HG03575 (cell line): Measurements from ENCODE around the gene SDR42E2.
"Not testable (repeated sequence)": the region's sequence is repeated elsewhere in the genome, so short reads cannot be mapped to it uniquely, and the experiment has no call there.

ENCODE experiments used
- ATAC-seq: cut with Tn5 transposase; IDR thresholded peaks from one replicate; pipeline ENCODE4 v1.9.1; 2021; ENCODE audit not compliant: unreplicated experiment, insufficient number of reproducible peaks, low FRiP score; ENCODE audit errors: extremely low read depth

SDR42E2 gene

DNA sequence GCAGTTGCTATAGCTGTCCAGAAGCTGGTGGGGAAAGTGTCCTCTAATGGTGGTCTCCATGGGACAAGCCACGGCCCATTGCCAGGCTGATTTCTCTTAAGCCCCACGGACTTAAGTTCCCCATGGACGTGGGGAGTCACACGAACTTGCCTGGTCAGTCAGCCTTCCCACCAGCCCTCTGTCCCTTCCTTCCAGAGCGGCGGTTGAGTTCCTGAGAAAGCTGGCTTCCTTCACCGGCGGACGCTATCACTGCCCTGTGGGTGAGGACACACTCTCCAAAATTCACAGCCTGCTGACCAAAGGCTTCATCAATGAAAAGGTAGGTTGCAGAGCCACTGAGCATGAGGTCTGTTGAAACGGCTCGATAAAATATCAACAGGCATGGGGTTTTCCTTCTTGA, 10.0 kb upstream of the SDR42E2 start:
- no peak for ATAC-seq

DNA sequence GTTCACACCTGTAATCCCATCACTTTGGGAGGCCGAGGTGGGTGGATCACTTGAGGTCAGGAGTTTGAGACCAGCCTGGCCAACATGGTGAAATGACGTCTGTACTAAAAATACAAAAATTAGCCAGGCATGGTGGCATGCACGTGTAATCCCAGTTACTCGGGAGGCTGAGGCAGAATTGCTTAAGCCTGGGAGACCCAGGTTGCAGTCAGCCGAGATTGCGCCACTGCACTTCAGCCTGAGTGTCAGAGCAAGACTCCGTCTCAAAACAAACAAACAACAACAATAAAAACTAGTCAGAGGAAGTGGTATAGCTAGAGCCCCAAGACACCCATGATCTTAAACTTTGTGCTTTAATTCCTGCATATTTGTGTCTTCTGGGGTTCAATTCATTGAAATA, 9.2 kb upstream of the SDR42E2 start:
- ATAC-seq, result not testable (repeated sequence)

DNA sequence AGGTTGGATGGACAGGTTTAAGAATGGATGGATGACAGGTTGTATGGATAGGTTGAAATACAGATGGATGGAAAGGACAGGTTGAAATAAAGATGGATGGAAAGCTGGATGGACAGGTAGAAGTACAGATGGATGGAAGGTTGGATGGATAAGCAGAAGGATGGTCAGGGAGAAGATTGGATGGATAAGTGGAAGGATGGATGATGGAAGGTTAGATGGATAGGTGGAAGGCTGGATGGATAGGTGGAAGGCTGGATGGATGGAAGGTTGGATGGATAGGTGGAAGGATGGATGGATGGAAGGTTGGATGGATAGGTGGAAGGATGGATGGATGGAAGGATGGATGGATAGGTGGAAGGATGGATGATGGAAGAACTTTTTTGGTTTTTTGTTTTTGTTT, 905 bp upstream of the SDR42E2 start:
- ATAC-seq, result no peak

DNA sequence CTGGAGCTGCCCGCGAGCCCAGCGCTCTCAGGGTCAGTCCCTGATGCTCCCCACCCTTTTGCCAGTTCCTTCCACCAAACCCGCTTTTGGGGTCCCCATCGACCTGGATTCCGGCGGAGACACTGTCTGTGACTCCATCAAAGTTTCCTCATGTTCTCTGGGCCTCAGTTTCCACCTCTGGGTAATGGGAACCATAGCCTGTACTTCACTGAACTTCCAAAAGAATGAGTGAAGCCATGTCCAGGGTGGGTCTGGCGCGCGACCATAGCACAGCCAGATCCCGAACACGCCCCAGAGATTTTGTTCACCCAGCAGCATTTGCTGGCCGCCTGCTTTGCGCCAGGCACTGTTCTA, 327 bp downstream of the SDR42E2 start:
- no peak for ATAC-seq

DNA sequence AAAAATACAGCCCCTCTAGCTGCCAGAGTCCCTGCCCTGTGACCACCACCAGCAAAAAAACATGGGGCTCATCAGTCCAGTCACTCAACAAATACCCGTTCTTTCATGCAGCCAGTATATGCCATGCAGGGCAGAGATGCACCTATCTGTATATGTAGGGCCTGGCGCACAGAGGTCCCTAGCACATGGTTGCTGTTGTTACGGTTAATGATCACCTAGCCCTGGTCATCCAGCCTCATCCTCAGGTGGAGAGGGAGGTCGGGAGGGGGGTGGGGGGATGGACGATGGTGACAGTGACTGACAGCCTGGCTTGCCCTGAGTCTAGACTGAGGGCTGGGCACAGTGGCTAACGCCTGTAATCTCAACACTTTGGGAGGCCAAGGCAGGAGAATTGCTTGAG, 1.5 kb downstream of the SDR42E2 start:
- no peak for ATAC-seq

DNA sequence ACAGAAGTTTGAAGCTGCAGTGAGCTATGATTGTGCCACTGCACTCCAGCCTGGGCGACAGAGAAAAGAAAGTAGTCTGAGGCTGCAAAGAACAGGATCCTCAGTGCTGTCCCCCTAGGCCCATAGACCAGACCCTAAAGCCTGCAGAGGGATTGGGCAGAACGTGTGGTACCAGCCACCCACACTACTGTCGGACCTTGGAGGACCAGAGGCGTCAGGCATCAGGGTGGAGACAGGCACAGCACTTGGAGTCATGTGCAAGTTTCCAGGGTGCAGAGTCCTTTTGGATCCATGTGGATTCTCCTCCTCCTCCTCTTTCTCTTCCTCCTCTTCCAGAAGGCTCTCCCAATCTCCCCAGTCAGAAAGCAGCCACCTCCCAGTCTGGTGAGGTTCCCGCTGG, 2.2 kb downstream of the SDR42E2 start:
- no peak for ATAC-seq

DNA sequence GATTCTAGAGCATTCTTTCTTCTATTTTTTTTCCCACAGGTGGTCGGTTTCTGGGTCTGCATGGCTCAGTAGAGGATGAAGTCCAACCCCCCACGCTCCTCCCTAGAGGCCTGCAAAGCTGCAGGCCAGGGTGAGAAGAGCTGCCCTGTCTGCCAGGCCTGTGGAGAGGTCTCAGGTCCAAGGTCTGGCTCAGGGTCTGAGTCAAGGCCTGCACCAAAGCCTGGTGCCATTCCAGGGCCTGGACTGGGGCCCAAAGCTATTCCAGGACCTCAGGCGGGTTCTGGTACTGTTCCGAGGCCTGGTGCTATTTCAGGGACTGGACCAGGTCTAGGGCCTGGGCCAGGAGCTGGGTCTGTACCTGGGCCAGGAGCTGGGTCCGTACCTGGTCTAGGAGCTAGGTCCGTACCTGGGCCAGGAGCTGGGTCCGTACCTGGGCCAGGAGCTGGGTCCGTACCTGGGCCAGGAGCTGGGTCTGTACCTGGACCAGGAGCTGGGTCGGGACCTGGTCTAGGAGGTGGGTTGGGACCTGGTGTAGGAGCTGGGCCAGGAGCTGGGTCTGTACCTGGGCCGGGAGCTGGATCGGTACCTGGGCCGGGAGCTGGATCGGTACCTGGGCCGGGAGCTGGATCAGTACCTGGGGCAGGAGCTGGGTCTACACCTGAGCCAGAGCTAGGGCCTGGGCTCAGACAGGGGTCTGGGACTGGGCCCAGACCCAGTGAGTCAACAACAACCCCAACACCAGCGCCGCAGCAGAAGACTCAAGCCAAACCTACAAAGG, 3.4 kb downstream of the SDR42E2 start:
- no peak for ATAC-seq

DNA sequence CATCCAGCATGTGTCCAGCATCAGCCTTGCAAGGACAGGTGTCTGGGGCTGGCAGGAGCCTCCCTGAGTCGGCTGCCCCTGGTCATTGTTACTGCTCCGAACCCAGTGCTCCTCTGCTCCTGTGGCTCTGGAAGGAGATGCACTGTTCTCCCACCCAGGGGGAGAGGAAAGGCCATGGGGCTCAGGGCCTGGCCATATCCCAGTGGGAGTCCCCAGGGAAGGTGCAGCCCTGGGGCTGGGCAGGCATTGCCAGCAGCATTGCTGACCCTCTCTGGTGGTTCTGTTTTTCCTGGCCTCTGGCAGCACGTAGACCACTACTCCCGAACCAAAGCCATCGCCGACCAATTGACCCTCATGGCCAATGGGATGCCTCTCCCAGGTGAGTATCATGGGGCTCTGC, 9.6 kb downstream of the SDR42E2 start:
- no peak for ATAC-seq

DNA sequence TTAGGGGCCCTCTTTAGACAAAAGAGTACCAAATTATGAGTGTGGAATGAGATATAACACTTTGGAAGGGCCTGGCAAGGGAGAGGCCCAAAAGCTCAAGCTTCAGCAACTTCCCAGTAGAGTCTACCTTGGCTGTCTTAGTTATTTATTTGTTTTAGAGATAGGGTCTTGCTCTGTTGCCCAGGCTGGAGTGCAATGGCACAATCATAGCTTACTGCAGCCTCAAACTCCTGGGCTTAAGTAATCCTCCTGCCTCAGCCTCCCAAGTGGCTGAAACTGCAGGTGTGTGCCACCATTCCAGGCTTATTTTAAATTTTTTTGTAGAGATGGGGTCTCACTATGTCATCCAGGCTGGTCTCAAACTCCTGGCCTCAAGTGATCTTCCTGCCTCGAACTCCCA, 10.3 kb downstream of the SDR42E2 start:
- ATAC-seq, result not testable (repeated sequence)

DNA sequence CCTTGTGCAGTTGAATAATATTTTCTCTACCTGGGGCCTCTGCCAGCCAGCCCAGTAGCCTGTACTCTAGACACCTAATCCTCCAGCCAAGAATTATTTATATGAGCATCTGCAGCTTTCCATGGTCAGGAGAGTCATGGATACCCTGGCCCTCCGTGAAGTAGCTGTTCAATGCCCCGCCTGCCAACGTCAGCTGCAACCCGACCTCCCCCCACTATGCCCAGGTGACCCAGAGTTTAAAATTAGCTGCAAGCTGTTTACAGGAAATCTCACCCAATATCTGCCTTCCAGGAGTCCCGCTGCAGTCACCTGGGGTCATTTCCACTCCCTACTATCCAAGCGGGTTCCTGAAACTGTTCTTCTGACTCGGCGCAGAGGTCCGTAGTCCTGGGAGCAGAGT, 12.3 kb downstream of the SDR42E2 start:
- no peak for ATAC-seq

DNA sequence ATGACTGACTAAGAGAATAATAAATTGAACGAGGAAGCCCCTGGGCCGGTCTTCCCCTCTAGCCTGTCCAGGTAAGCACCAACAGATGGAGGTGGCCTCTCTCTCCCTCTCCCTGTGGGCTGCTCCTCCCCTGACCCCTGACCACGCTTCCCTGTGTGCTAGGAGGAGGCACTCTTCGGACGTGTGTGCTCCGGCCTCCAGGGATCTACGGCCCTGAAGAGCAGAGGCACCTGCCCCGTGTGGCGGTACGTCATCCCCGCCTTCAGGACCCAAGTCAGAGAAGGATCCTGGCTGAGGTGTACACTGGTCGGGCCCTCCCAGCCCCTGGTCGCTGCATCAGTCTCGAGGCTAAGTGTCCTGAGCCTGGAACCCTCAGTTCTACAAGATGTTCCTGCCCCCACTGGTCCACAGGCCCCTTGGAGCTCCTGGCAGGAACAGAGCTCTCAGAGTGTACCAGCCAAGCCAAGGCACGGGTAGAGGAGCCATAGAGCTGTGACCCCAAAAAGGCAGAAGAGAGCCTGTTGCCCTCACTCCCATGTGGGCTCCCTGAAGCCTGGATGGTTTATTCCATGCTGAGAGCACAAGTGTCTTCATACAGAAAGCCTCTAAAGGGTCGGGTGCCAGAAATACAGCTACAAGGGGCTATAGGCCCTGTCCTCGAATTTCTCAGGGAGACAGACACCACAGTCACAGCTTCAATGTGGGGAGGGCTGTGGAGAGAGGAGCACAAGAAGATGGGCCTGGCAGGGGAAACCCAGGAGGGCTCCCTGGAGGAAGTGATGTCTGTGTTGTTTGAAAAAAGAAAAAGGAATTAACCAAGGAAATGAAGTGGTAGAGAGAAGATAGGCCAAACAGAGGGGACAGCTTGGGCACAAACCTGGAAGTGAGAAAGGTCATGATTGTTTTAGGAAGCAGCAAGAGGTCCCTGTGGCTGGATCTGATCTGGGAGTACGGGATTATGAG, 15.9 kb downstream of the SDR42E2 start:
- no peak for ATAC-seq

DNA sequence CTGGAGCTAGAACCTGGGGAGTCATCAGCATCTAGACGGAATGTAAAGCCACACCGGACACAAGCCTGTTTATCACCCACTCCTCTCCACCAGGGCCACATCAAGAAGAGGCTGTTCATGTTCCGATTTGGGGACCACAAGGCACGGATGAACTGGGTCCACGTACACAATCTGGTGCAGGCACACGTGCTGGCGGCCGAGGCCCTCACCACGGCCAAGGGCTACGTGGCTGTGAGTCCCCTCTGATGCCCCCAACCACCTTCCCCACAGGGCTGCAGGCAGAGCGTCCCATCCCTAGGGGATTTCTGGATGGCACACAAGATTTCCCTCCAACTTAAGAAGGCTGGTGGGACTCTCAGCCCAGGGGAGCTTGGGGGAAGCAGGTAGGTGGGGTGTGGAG, 19.1 kb downstream of the SDR42E2 start:
- no peak for ATAC-seq

DNA sequence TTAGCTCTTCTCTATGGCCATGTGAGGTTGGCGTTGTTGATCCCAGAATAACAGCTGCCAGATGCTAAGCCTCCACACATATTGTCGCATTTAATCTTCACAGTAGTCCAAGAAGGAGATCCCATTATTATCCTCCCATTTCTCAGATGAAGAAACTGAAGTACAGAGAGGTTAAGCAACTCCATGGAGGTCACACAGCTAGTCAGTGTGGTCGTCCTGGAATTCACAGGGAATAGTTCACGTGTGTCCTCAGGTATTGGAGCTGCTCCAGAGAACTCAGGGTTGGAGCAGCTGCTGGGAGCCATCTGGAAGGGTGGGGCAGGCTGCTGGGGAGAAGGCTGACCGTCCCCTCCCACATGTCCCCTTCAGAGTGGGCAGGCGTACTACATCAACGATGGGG, 19.5 kb downstream of the SDR42E2 start:
- no peak for ATAC-seq

DNA sequence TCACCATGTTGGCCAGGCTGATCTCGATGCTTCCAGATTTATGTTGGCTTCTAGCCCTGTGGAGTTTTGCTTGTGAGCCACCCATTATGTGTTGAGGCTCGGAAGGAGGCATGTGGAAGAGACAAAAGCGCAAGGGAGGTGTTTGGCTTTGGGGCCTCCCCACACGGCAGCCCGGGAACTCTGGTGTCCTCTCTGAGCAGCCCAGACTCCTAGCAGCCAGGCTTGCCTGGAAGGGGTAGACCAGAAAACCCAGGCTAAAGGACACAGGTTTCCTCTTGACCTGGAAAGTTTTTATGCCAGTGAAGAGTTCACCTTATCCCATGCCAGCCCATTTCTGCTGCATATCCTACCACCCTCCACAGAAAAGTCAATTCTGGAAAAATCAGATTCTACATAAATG, 21.0 kb downstream of the SDR42E2 start:
- ATAC-seq, result no peak

DNA sequence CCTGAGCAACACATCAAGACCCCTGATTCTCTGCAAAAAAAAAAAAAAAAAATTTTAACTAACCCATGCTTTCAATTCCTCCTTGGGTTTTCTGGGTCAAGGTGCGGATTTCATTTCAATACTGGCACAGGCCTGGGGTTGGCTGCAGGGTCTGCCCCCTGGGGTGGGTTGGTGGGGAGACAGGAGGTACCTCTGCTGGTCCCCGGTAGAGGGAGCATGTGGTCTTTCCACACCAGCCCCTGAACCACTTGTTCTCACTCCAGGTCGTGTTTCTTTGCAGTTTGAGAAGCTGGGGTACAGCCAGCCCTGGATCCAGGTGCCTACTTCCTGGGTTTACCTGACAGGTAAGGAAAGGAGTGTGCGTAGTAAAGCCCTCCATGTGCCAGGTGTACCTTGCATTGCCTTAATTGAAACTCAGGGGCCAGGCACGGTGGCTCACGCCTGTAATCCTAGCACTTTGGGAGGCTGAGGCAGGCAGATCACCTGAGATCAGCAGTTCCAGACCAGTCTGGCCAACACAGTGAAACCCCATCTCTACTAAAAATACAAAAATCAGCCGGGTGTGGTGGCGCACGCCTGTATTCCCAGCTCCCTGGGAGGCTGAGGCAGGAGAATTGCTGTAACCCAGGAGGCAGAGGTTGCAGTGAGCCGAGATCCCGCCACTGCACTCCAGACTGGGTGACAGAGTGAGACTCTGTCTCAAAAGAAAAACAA, 21.8 kb downstream of the SDR42E2 start:
- ATAC-seq, result no peak

DNA sequence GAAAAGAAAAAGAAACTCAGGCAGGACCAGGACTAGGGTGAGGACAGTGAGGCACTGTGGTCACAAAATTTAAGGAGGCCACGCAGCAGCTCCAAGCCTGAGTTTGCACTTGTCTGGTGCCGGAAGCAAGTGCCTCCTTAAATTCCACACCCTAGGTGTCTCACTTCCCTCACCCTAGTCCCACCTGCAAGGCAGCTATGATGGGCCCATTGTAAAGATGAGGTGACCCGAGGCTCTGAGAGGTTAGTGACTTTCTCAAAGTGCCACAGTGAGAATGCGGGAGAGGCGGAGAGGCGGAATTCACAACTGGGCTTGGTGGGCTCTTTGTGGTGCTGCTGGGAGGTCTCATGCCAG, 22.3 kb downstream of the SDR42E2 start:
- no peak for ATAC-seq

DNA sequence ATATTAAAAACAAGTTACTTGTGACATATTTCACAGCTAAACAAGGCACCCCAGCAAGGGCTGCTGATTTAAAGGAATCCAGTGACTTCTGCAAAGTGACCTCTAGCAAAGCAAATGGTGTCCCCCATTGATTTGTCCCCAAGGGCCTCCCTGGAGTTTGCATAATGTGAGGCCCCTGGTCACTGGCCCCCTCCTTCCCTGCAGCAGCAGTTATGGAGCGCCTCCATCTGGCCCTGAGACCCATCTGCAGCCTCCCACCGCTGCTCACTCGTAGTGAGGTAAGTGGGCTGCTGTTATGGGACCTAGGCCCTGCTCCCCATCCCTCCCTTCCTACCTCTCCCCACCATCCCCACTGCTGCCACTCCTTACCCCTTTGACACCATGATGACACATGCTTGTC, 24.2 kb downstream of the SDR42E2 start:
- ATAC-seq, result no peak

DNA sequence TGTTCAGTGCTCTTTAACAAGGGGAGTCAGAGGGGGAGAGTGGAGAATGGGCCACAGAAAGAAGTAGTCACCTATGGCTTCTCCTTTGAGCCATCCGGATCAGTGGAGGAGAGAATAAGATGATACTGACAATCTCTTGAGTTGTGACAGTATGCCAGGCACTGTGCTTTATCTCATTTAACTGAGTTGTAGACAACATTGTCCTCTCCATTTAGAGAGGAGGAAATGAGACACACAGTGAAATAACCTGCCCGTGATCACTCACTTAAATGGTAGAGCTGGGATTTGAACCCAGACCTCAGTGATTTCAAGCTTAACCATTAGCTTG, 25.9 kb downstream of the SDR42E2 start:
- ATAC-seq, result no peak

DNA sequence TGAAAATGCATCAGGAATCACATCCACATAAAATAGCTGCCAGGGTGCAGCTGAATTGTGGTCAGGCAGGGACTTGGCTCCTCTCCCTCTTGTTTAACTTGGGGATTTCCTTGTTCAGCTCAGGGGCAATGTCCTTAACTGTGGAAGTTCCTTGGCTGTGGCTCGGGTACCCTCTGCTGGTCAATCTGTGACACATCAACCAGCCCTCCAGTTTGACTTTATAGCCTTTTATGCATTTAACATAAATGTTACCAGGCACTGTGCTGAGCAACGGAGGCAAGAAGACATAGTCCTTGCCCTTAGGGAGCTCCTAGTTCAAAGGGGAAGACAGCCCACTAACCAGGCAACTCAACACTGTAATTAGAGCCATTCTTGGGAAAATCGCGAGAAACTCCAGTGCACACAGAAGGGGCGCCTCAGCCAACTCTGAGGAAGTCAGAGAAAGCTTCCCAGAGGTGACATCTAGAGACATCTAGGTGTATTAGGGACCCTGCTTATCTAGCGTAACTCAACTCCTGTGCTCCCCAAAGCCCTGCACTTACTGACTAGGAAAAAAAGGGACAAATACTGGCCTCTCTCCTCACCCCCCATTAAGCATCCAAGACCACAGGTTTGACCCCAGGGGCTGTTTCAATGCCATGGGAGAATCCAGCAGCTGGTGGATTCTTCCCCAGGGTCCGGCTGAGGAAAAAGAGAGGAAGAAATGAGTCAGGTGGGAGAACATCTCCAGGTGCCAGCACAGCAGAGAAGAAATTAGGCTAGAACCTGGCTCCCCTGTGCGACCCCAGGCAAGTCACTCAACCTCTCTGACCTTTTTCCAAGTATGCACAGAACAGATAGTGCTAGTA, 26.5 kb downstream of the SDR42E2 start:
- no peak for ATAC-seq
